ENCODE data around the gene TSC2. TPM values are rescaled to one million over a fixed set of nuclear protein-coding genes. Genes with fewer than 3 reads are reported as not detected.

TSC2 gene
- total and polyA plus RNA-seq, 9 of the 15 experiments (the other 6 are each of a cell fraction or from before 2014, with no cell fraction given) = 1.3 to 68.1 (median 16.6) TPM

DNA sequence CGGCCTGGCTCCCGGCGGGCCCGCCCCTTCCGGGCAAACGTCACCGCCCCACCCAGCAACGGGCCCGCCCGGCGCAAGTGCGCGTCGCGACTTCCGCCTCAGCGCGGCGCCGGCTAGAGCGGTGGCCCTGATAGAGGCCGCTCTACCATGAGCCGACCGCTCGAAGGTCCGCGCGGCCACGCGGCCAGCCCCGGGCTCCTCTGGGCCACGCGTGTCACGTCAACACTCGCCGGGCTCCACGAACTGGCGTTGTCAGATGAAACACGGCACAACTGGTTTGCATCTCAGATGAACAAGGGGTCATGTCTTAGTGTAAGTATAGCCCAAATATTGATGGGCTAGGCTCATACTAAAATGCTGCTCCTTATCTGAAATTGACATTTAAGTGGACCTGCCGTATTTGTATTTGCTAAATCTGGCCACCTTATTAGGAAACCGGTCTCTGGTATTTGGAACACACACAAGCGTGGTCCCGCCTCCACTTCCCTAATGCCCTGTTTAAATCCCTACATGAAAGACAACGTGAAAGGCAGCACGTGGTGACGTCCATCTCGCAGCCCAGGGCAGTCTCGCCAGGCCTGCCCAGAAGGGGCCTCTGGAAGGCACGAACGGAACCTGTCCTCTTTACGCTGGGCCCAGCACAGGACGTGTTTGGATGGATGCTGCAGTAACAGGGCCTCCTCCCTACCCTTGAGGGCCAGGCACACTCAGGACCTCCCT is 37.8 kb upstream of the TSC2 start, which contains the start of gene ZNF598 (continued):
- TF ChIP-seq ZNF780A (CRISPR knock-in tag; IDR thresholded peaks at IDR 0.05) = no peak
- TF ChIP-seq SIN3A (IDR thresholded peaks at IDR 0.05; ENCODE audit: borderline replicate concordance in 2 of 2, control insufficient read depth in 1 of 2, low read depth in 2 of 2, low read length in 2 of 2) = peak in 1 of 2 experiments; percentile 37; a peak in 2 of 4 replicates
- TF ChIP-seq TEAD4 (IDR thresholded peaks at IDR 0.05; ENCODE audit: low read length) = 0 out of 2 replicates have a peak, but pooled peaks have one; percentile 19
- TF ChIP-seq TEAD4 (CRISPR knock-in tag; IDR thresholded peaks at IDR 0.05; ENCODE audit: borderline replicate concordance) = no peak
- TF ChIP-seq, protein P1, sequence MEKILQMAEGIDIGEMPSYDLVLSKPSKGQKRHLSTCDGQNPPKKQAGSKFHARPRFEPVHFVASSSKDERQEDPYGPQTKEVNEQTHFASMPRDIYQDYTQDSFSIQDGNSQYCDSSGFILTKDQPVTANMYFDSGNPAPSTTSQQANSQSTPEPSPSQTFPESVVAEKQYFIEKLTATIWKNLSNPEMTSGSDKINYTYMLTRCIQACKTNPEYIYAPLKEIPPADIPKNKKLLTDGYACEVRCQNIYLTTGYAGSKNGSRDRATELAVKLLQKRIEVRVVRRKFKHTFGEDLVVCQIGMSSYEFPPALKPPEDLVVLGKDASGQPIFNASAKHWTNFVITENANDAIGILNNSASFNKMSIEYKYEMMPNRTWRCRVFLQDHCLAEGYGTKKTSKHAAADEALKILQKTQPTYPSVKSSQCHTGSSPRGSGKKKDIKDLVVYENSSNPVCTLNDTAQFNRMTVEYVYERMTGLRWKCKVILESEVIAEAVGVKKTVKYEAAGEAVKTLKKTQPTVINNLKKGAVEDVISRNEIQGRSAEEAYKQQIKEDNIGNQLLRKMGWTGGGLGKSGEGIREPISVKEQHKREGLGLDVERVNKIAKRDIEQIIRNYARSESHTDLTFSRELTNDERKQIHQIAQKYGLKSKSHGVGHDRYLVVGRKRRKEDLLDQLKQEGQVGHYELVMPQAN (IDR thresholded peaks at IDR 0.05; ENCODE audit: borderline replicate concordance) = peak; percentile 93
- TF ChIP-seq, protein P2, sequence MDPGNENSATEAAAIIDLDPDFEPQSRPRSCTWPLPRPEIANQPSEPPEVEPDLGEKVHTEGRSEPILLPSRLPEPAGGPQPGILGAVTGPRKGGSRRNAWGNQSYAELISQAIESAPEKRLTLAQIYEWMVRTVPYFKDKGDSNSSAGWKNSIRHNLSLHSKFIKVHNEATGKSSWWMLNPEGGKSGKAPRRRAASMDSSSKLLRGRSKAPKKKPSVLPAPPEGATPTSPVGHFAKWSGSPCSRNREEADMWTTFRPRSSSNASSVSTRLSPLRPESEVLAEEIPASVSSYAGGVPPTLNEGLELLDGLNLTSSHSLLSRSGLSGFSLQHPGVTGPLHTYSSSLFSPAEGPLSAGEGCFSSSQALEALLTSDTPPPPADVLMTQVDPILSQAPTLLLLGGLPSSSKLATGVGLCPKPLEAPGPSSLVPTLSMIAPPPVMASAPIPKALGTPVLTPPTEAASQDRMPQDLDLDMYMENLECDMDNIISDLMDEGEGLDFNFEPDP (CRISPR knock-in tag; IDR thresholded peaks at IDR 0.05) = no peak
- TF ChIP-seq, protein P3, sequence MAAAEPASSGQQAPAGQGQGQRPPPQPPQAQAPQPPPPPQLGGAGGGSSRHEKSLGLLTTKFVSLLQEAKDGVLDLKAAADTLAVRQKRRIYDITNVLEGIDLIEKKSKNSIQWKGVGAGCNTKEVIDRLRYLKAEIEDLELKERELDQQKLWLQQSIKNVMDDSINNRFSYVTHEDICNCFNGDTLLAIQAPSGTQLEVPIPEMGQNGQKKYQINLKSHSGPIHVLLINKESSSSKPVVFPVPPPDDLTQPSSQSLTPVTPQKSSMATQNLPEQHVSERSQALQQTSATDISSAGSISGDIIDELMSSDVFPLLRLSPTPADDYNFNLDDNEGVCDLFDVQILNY (CRISPR knock-in tag; IDR thresholded peaks at IDR 0.05) = peak; percentile 10; the same call in 1 of the 2 replicates
- TF ChIP-seq NRF1 (conservative IDR thresholded peaks at IDR 0.05 in 1 of 2, IDR thresholded peaks at IDR 0.05 in 1 of 2) = no peak
- TF ChIP-seq, protein P4, sequence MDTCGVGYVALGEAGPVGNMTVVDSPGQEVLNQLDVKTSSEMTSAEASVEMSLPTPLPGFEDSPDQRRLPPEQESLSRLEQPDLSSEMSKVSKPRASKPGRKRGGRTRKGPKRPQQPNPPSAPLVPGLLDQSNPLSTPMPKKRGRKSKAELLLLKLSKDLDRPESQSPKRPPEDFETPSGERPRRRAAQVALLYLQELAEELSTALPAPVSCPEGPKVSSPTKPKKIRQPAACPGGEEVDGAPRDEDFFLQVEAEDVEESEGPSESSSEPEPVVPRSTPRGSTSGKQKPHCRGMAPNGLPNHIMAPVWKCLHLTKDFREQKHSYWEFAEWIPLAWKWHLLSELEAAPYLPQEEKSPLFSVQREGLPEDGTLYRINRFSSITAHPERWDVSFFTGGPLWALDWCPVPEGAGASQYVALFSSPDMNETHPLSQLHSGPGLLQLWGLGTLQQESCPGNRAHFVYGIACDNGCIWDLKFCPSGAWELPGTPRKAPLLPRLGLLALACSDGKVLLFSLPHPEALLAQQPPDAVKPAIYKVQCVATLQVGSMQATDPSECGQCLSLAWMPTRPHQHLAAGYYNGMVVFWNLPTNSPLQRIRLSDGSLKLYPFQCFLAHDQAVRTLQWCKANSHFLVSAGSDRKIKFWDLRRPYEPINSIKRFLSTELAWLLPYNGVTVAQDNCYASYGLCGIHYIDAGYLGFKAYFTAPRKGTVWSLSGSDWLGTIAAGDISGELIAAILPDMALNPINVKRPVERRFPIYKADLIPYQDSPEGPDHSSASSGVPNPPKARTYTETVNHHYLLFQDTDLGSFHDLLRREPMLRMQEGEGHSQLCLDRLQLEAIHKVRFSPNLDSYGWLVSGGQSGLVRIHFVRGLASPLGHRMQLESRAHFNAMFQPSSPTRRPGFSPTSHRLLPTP (IDR thresholded peaks at IDR 0.05; ENCODE audit: borderline replicate concordance, extremely low read depth, insufficient read length) = no peak
- 0 out of 2 replicates have a peak, but pooled peaks have one; percentile 31 for TF ChIP-seq DPF2 (IDR thresholded peaks at IDR 0.05)
- TF ChIP-seq L3MBTL2 (IDR thresholded peaks at IDR 0.05) = peak; percentile 85
- TF ChIP-seq KLF6 (CRISPR knock-in tag; IDR thresholded peaks at IDR 0.05; ENCODE audit: borderline replicate concordance) = no peak
- TF ChIP-seq FOXJ2 (tag; IDR thresholded peaks at IDR 0.05) = peak; percentile 59; the same call in 1 of the 2 replicates
- TF ChIP-seq MCM7 (IDR thresholded peaks at IDR 0.05) = no peak
- no peak for TF ChIP-seq GABPB2 (CRISPR knock-in tag; conservative IDR thresholded peaks at IDR 0.05)
- TF ChIP-seq ZNF584 (CRISPR knock-in tag; IDR thresholded peaks at IDR 0.05; ENCODE audit: low read depth) = no peak
- TF ChIP-seq YY1 (IDR thresholded peaks at IDR 0.05; ENCODE audit: borderline replicate concordance in 1 of 3, control insufficient read depth in 1 of 3, extremely low read depth in 1 of 3, insufficient read depth in 3 of 3, insufficient read length in 1 of 3, insufficient replicate concordance in 2 of 3, low read depth in 1 of 3, low read length in 2 of 3) = peak in 2 of 3 experiments; percentile 72 to 79
- TF ChIP-seq ZNF124 (CRISPR knock-in tag; IDR thresholded peaks at IDR 0.05) = no peak
- TF ChIP-seq NFIC (IDR thresholded peaks at IDR 0.05) = peak; percentile 47

Measured in K562 (cell line).